ENCODE measurements around the gene C1QTNF4.
A peak's percentile ranks its signal among the peaks of the same experiment; 100 is the strongest.
"Not testable (repeated sequence)": the region's sequence is repeated elsewhere in the genome, so short reads cannot be mapped to it uniquely, and the experiment has no call there.

The C1QTNF4 gene

GRCh38 chr11:47565340-47566148 is 28.7 kb downstream of the C1QTNF4 start, which contains the start of gene PTPMT1:
Gene PTPMT1 (plus strand): TSS chr11:47565599. CDS start chr11:47565623, 24 bp downstream.
- H3K9me3 ChIP-seq (ENCODE audit: insufficient read depth, low read length, severe bottlenecking) = no peaks in the 10 kb centered on the region
- H3K36me3 ChIP-seq (ENCODE audit: insufficient read depth, low read length) = peaks cover 27% of the 10 kb centered on the region
- TF ChIP-seq CTCF (IDR thresholded peaks at IDR 0.05; ENCODE audit: borderline replicate concordance, extremely low read depth, low read length, poor library complexity, severe bottlenecking) = no peak
- TF ChIP-seq EZH2 (IDR thresholded peaks at IDR 0.05; ENCODE audit: borderline replicate concordance, low read depth, low read length, severe bottlenecking) = no peak
- peak within 1 kb of the TSS; percentile 98 for H2AFZ ChIP-seq (ENCODE audit: low read depth, low read length)
- peak within 1 kb of the TSS; percentile 90 to 100 for H3K4me3 ChIP-seq (ENCODE audit: low read depth in 1 of 2, low read length in 2 of 2)
- peak within 1 kb of the TSS; percentile 94 for H3K27ac ChIP-seq (ENCODE audit: low read length)
- peak within 1 kb of the TSS; percentile 97 for H3K4me2 ChIP-seq (ENCODE audit: insufficient read depth, low read length)
- DNase-seq (peak; percentile 82), ATAC-seq (ENCODE audit: insufficient read depth, low read depth) (peak; percentile 95)
- H4K20me1 ChIP-seq (ENCODE audit: insufficient read depth, low read length) = 0 out of 2 replicates have a peak, but pooled peaks cover 3% of the 10 kb centered on the region
- peaks cover 34% of the 10 kb centered on the region for H3K4me1 ChIP-seq (ENCODE audit: insufficient read depth, low read length)
- H3K27me3 ChIP-seq (ENCODE audit: insufficient read depth, low read length, poor library complexity) = no peaks in the 10 kb centered on the region
- H3K79me2 ChIP-seq (ENCODE audit: insufficient read depth, low read length) = peaks cover 61% of the 10 kb centered on the region
- H3K9ac ChIP-seq (ENCODE audit: low read depth, low read length) = peak within 1 kb of the TSS; percentile 99

DNA sequence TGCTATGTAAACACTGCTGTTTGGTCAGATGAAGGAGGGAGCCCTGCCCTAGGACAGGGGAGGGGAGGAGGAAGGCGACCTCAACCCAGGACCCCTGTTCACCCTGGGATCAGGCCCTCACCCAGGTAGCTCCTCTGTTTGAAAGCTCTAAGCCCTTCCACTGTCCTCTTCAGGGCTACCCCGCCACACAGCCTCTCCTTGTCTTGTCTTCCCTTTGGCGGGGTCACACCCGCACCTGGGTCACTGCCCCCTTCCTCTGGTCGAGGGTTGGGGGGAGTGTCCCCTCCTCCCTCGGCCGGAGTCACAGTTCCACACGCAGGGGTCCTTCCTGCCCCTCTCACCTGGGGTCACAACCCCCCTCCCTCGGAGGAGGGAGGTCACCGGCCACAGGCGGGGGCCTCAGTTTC is 29.3 kb downstream of the C1QTNF4 start:
- peaks cover 55% of the 10 kb centered on the region for H3K79me2 ChIP-seq (ENCODE audit: insufficient read depth, low read length)
- TF ChIP-seq EZH2 (IDR thresholded peaks at IDR 0.05; ENCODE audit: borderline replicate concordance, low read depth, low read length, severe bottlenecking) (no peak), CTCF (IDR thresholded peaks at IDR 0.05; ENCODE audit: borderline replicate concordance, extremely low read depth, low read length, poor library complexity, severe bottlenecking) (no peak)
- peak; percentile 18 for ATAC-seq (ENCODE audit: insufficient read depth, low read depth)
- H3K4me2 ChIP-seq (ENCODE audit: insufficient read depth, low read length) = peak overlapping the region; percentile 97
- H3K9me3 ChIP-seq (ENCODE audit: insufficient read depth, low read length, severe bottlenecking) = no peaks in the 10 kb centered on the region
- H3K27ac ChIP-seq (ENCODE audit: low read length) = peak overlapping the region; percentile 94
- peaks cover 34% of the 10 kb centered on the region for H3K4me1 ChIP-seq (ENCODE audit: insufficient read depth, low read length)
- peak overlapping the region; percentile 90 to 100 for H3K4me3 ChIP-seq (ENCODE audit: low read depth in 1 of 2, low read length in 2 of 2)
- peaks cover 21% of the 10 kb centered on the region for H3K36me3 ChIP-seq (ENCODE audit: insufficient read depth, low read length)
- peak overlapping the region; percentile 99 for H3K9ac ChIP-seq (ENCODE audit: low read depth, low read length)
- 0 out of 2 replicates have a peak, but pooled peaks cover 3% of the 10 kb centered on the region for H4K20me1 ChIP-seq (ENCODE audit: insufficient read depth, low read length)
- H3K27me3 ChIP-seq (ENCODE audit: insufficient read depth, low read length, poor library complexity) = no peaks in the 10 kb centered on the region
- DNase-seq = no peak
- peak overlapping the region; percentile 98 for H2AFZ ChIP-seq (ENCODE audit: low read depth, low read length)

GRCh38 chr11:47564366-47564765 is 29.8 kb downstream of the C1QTNF4 start:
- not testable (repeated sequence) for DNase-seq; ATAC-seq (ENCODE audit: insufficient read depth, low read depth); H3K27ac ChIP-seq (ENCODE audit: low read length); H3K9me3 ChIP-seq (ENCODE audit: insufficient read depth, low read length, severe bottlenecking); H4K20me1 ChIP-seq (ENCODE audit: insufficient read depth, low read length); H3K27me3 ChIP-seq (ENCODE audit: insufficient read depth, low read length, poor library complexity)
- Histone ChIP-seq H3K4me3 (ENCODE audit: low read depth in 1 of 2, low read length in 2 of 2) (peak overlapping the region in 1 of 2 experiments; percentile 100; a peak in 3 of 4 replicates), H3K9ac (ENCODE audit: low read depth, low read length) (peak overlapping the region; percentile 99), H3K4me2 (ENCODE audit: insufficient read depth, low read length) (peak overlapping the region; percentile 97), H3K36me3 (ENCODE audit: insufficient read depth, low read length) (peaks cover 15% of the 10 kb centered on the region), H3K79me2 (ENCODE audit: insufficient read depth, low read length) (peaks cover 50% of the 10 kb centered on the region), H2AFZ (ENCODE audit: low read depth, low read length) (0 out of 2 replicates have a peak overlapping the region, but pooled peaks have one; percentile 98), H3K4me1 (ENCODE audit: insufficient read depth, low read length) (peaks cover 34% of the 10 kb centered on the region)

DNA sequence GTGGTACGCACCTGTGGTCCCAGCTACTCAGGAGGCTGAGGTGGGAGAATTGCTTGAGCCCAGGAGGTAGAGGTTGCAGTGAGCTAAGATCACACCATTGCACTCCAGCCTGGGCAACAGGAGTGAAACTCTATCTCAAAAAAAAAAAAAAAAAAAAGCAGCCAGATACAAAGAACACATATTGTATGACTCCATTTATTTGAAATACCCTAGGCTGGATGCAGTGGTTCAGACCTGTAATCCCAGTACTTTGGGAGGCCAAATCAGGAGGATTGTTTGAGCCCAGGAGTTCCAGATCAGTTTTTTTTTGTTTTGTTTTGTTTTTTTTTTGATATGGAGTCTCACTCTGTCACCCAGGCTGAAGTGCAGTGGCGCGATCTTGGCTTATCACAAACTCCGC is 31.8 kb downstream of the C1QTNF4 start:
- Histone ChIP-seq H3K79me2 (ENCODE audit: insufficient read depth, low read length) (peaks cover 34% of the 10 kb centered on the region), H3K4me1 (ENCODE audit: insufficient read depth, low read length) (peaks cover 30% of the 10 kb centered on the region)
- not testable (repeated sequence) for H3K27me3 ChIP-seq (ENCODE audit: insufficient read depth, low read length, poor library complexity); H3K27ac ChIP-seq (ENCODE audit: low read length); DNase-seq; H2AFZ ChIP-seq (ENCODE audit: low read depth, low read length); ATAC-seq (ENCODE audit: insufficient read depth, low read depth); H3K4me3 ChIP-seq (ENCODE audit: low read depth in 1 of 2, low read length in 2 of 2); H3K9ac ChIP-seq (ENCODE audit: low read depth, low read length); H3K36me3 ChIP-seq (ENCODE audit: insufficient read depth, low read length); H3K9me3 ChIP-seq (ENCODE audit: insufficient read depth, low read length, severe bottlenecking); H4K20me1 ChIP-seq (ENCODE audit: insufficient read depth, low read length); H3K4me2 ChIP-seq (ENCODE audit: insufficient read depth, low read length)
